Loucy (cell line): ENCODE measurements around the gene ANKRD27.

ENCODE experiments used
- H2AFZ ChIP-seq: fragments of 200-600 bp; sonication (generic); 2 replicates; pipeline ENCODE4 v1.6.0; 2016; ENCODE audit warnings: antibody characterized with exemption, mild to moderate bottlenecking, low read length, moderate library complexity
- H3F3A ChIP-seq: fragments of 200-600 bp; 2 replicates; pipeline ENCODE4 v1.6.0; 2016; ENCODE audit warnings: antibody characterized with exemption, low read depth, mild to moderate bottlenecking
- H3K27me3 ChIP-seq: fragments of 200-600 bp; sonication (generic); 2 replicates; pipeline ENCODE4 v1.6.1; 2014; ENCODE audit warnings: low read length, mild to moderate bottlenecking; ENCODE audit not compliant: insufficient read depth, poor library complexity, severe bottlenecking
- H3K36me3 ChIP-seq: fragments of 200-600 bp; sonication (generic); 2 replicates; pipeline ENCODE4 v1.6.1; 2016; ENCODE audit warnings: low read length; ENCODE audit not compliant: insufficient read depth
- H3K4me1 ChIP-seq: fragments of 200-600 bp; sonication (generic); 2 replicates; pipeline ENCODE4 v1.5.1; 2014; ENCODE audit warnings: low read length, mild to moderate bottlenecking; ENCODE audit not compliant: insufficient read depth, poor library complexity, severe bottlenecking
- H3K4me2 ChIP-seq: fragments of 200-600 bp; sonication (generic); 2 replicates; pipeline ENCODE4 v1.6.0; 2014; ENCODE audit warnings: antibody characterized with exemption, low read length, low read depth, mild to moderate bottlenecking; ENCODE audit not compliant: poor library complexity, severe bottlenecking
- H3K4me3 ChIP-seq: fragments of 200-600 bp; sonication (generic); 2 replicates; pipeline ENCODE4 v1.5.1; 2014; ENCODE audit warnings: low read length, mild to moderate bottlenecking, mixed read lengths; ENCODE audit not compliant: poor library complexity, severe bottlenecking
- H3K79me2 ChIP-seq: fragments of 200-600 bp; sonication (generic); 2 replicates; pipeline ENCODE4 v1.6.1; 2014; ENCODE audit warnings: low read length; ENCODE audit not compliant: insufficient read depth
- H3K9ac ChIP-seq: fragments of 200-600 bp; sonication (generic); 2 replicates; pipeline ENCODE4 v1.6.0; 2014; ENCODE audit warnings: mild to moderate bottlenecking, low read depth, low read length, moderate library complexity; ENCODE audit not compliant: poor library complexity, severe bottlenecking
- H3K9me2 ChIP-seq: fragments of 200-600 bp; sonication (generic); replicated peaks from 2 replicates; pipeline ENCODE4 v1.6.1; 2016; ENCODE audit warnings: low read depth, low read length, mixed read lengths
- H3K9me3 ChIP-seq: fragments of 200-600 bp; sonication (generic); 2 replicates; pipeline ENCODE4 v1.6.1; 2014; ENCODE audit warnings: mild to moderate bottlenecking, antibody characterized with exemption, low read length, low read depth; ENCODE audit not compliant: insufficient read depth
- H4K20me1 ChIP-seq: fragments of 200-600 bp; sonication (generic); 2 replicates; pipeline ENCODE4 v1.6.0; 2014; ENCODE audit warnings: antibody characterized with exemption, low read length, mild to moderate bottlenecking; ENCODE audit not compliant: insufficient read depth, poor library complexity, severe bottlenecking
- CTCF ChIP-seq: fragments of 200-600 bp; sonication (generic); conservative IDR thresholded peaks from 2 replicates; pipeline ENCODE4 v1.5.1; 2014; ENCODE audit warnings: mild to moderate bottlenecking, antibody characterized with exemption, low read length
- EZH2phosphoT487 ChIP-seq: fragments of 200-600 bp; IDR thresholded peaks from 2 replicates; pipeline ENCODE4 v1.6.1; 2018; ENCODE audit warnings: antibody characterized with exemption, mild to moderate bottlenecking, moderate library complexity, borderline replicate concordance

The ANKRD27 gene

GRCh38 chr19:32638625-32639024, 36.4 kb downstream of the ANKRD27 start:
- no peaks in the 10 kb centered on the region for H3K9me2 ChIP-seq

GRCh38 chr19:32637480-32637879, 37.5 kb downstream of the ANKRD27 start:
- Histone ChIP-seq H3K4me2 (no peak overlapping the region), H3F3A (no peaks in the 10 kb centered on the region; the same call in 1 of the 2 replicates), H3K9ac (no peak overlapping the region), H3K36me3 (peaks cover 87% of the 10 kb centered on the region), H2AFZ (no peak overlapping the region), H3K9me3 (no peaks in the 10 kb centered on the region), H3K4me1 (peaks cover 7% of the 10 kb centered on the region), H3K4me3 (no peak overlapping the region), H4K20me1 (peaks cover 11% of the 10 kb centered on the region), H3K27me3 (no peaks in the 10 kb centered on the region), H3K9me2 (no peaks in the 10 kb centered on the region), H3K79me2 (no peaks in the 10 kb centered on the region)
- TF ChIP-seq CTCF (no peak), EZH2phosphoT487 (no peak)

More at GRCh38 chr19:32638625-32639024, 36.4 kb downstream of the ANKRD27 start:
- TF ChIP-seq CTCF = no peak
- no peak for TF ChIP-seq EZH2phosphoT487
- Histone ChIP-seq H2AFZ (no peak overlapping the region), H3K79me2 (no peaks in the 10 kb centered on the region), H3K9me3 (no peaks in the 10 kb centered on the region), H3K9ac (no peak overlapping the region), H3K4me1 (peaks cover 13% of the 10 kb centered on the region), H3K4me3 (no peak overlapping the region), H3F3A (peaks cover 7% of the 10 kb centered on the region), H3K4me2 (no peak overlapping the region), H4K20me1 (peaks cover 11% of the 10 kb centered on the region), H3K27me3 (no peaks in the 10 kb centered on the region), H3K36me3 (peaks cover 87% of the 10 kb centered on the region)

- TF ChIP-seq CTCF (no peak), EZH2phosphoT487 (no peak)
Measured at GRCh38 chr19:32631381-32631780, 43.6 kb downstream of the ANKRD27 start.

More at GRCh38 chr19:32631381-32631780, 43.6 kb downstream of the ANKRD27 start:
- Histone ChIP-seq H3K79me2 (no peaks in the 10 kb centered on the region), H3K4me3 (no peak overlapping the region), H3K9me3 (no peaks in the 10 kb centered on the region), H3K9me2 (no peaks in the 10 kb centered on the region), H3K36me3 (peaks cover 84% of the 10 kb centered on the region; the same call in 1 of the 2 replicates), H3K4me1 (no peaks in the 10 kb centered on the region), H2AFZ (no peak overlapping the region), H3K4me2 (no peak overlapping the region), H3K9ac (no peak overlapping the region), H3F3A (no peaks in the 10 kb centered on the region), H3K27me3 (no peaks in the 10 kb centered on the region), H4K20me1 (peaks cover 5% of the 10 kb centered on the region)
